Pancreas (tissue), 10 donors: Measurements from ENCODE around the gene CACFD1. TPM values are rescaled to one million over a fixed set of nuclear protein-coding genes. Genes with fewer than 3 reads are reported as not detected.

Experiments used
- ATAC-seq, 4 donors: fragments of 200-7000 bp; cut with Tn5 transposase; one replicate each; pipeline versions ENCODE4 v1.8.0 to v1.9.1; 2020; ENCODE audit warnings: mild to moderate bottlenecking in 4 of 4, moderate library complexity in 4 of 4
- DNase-seq, 6 donors: peaks; one replicate each; pipeline ENCODE4 v3.0.0-alpha.2; 2020
- FAIRE-seq: peaks from 2 replicates; lab custom pipeline; 2012; peaks lifted over from hg19 to GRCh38; lab: Jason Lieb, UNC
- H3K27ac ChIP-seq, 4 donors: fragments of 200-600 bp; sonication (generic); 1 replicate in 3 of 4; 2 replicates in 1 of 4; pipeline versions ENCODE4 v1.5.0 to v1.8.0; 2020
- H3K27me3 ChIP-seq, 4 donors: fragments of 200-600 bp; one replicate each; pipeline ENCODE4 v1.8.0; 2021
- H3K36me3 ChIP-seq, 3 donors: fragments of 200-600 bp; sonication (generic) in 1 of 3; one replicate each; pipeline versions ENCODE4 v1.5.0 to v1.8.0; 2020 to 2021
- H3K4me1 ChIP-seq, 3 donors: fragments of 200-600 bp; one replicate each; pipeline ENCODE4 v1.8.0; 2021
- H3K4me3 ChIP-seq, 4 donors: fragments of 200-600 bp; sonication (generic) in 2 of 4; one replicate each; pipeline versions ENCODE4 v1.5.0 to v1.8.0; 2020 to 2021
- H3K9me3 ChIP-seq, 4 donors: fragments of 200-600 bp; one replicate each; pipeline ENCODE4 v1.8.0; 2021
- CTCF ChIP-seq, 4 donors: fragments of 200-600 bp; sonication (generic) in 3 of 4; IDR thresholded peaks; one replicate each; pipeline versions ENCODE4 v1.5.0 to v1.8.0; 2021; ENCODE audit warnings: antibody characterized with exemption in 4 of 4
- WGBS, 2 donors: extraction: QIAGEN DNeasy Blood & Tissue Kit; methylation state at CpG; one replicate each; pipeline ENCODE4 v1.1.7; 2013; 5-methylcytosine and 5-hydroxymethylcytosine counted together
- intact Hi-C, 3 donors: fragments of 100-400 bp; cut with DNase I; formaldehyde crosslinking; loops; one replicate each; pipeline versions ENCODE4 v1.11.1 to v1.14.2; 2022
- polyA plus RNA-seq, 2 donors: library from polyadenylated mRNA; stranded (reverse); fragments of 200-250 nt; gene quantifications; one replicate each; pipeline ENCODE4 v1.2.3, GENCODE V29; 2013
- total RNA-seq, 6 donors: library from RNA; stranded (reverse); fragmentation: NEBNext Ultra II Directional in 4 of 6; extraction: Animal tissue kit (Norgen Biotek cat#: 25700) in 4 of 6; gene quantifications; one replicate each; pipeline versions ENCODE4 v1.2.1 to v1.2.4, GENCODE V29; 2021 to 2023
- donor health status: healthy with polysubstance abuse.
- donor health status: DM: no; HTN: no; CAD: no; lungs with moderate emphysema.
- donor health status: DM: no; HTN: no; CAD: no.
- donor health status: control.
- donor health status: control.
- donor health status: Bipolar disorder and iron deficiency.
- donor health status: DM: yes; HTN: yes; CAD: no.
- donor health status: DM: no; HTN: no; CAD: no.
- donor health status: DM: no; HTN: no; CAD: no.
- donor health status: DM: yes; HTN: yes; CAD: no.

The CACFD1 gene
- total and polyA plus RNA-seq, 8 donors = 15.6 to 26.2 (median 19.0) TPM

GRCh38 chr9:133478851-133479711, 19.3 kb downstream of the CACFD1 start, which contains the start of gene SLC2A6:
SLC2A6 (minus strand) TSS chr9:133479099; CDS start chr9:133479059, 40 bp downstream.
- FAIRE-seq = no peak
- TF ChIP-seq CTCF (IDR thresholded peaks at IDR 0.05) = no peak
- DNase-seq = peak; percentile 71 to 94 (median 84)
- Histone ChIP-seq H3K9me3 (no peaks in the 10 kb centered on the region), H3K36me3 (no peaks in the 10 kb centered on the region), H3K27me3 (no peaks in the 10 kb centered on the region), H3K4me1 (peaks cover 0 to 12% (median 0%) of the 10 kb centered on the region in 3 donors), H3K4me3 (peak within 1 kb of the TSS; percentile 2 to 58 (median 32)), H3K27ac (peak within 1 kb of the TSS in 3 of 4 donors; percentile 10 to 36 (median 13))
- peak; percentile 98 to 99 (median 98) for ATAC-seq
- intact Hi-C loops = no loop called here
- whole genome bisulfite sequencing, 2 donors = 1 to 2% methylated on average over 74 to 84 of the region's 84 CpGs

- Histone ChIP-seq H3K4me3 (no peak overlapping the region), H3K27ac (no peak overlapping the region), H3K4me1 (peaks cover 0 to 5% (median 0%) of the 10 kb centered on the region in 3 donors), H3K9me3 (no peaks in the 10 kb centered on the region), H3K36me3 (no peaks in the 10 kb centered on the region), H3K27me3 (no peaks in the 10 kb centered on the region)
- FAIRE-seq (no peak), ATAC-seq (no peak), DNase-seq (peak in 2 of 6 donors; percentile 32 to 46)
- TF ChIP-seq CTCF (IDR thresholded peaks at IDR 0.05) = no peak
- intact Hi-C loops = loop anchor here in 1 of 3 donors (10.0 kb wide), 1 partner anchor 299 kb away; no protein-coding TSS in a partner anchor
- 73 to 78% methylated on average over 8 to 9 of the region's 9 CpGs for WGBS, 2 donors
Measured at GRCh38 chr9:133483611-133484010, 23.8 kb downstream of the CACFD1 start.

- H3K27ac ChIP-seq = no peak overlapping the region
Measured at GRCh38 chr9:133484671-133485437, 25.1 kb downstream of the CACFD1 start.

More at GRCh38 chr9:133484671-133485437, 25.1 kb downstream of the CACFD1 start:
- Histone ChIP-seq H3K4me1 (no peaks in the 10 kb centered on the region), H3K27me3 (no peaks in the 10 kb centered on the region), H3K4me3 (no peak overlapping the region), H3K36me3 (no peaks in the 10 kb centered on the region), H3K9me3 (no peaks in the 10 kb centered on the region)
- intact Hi-C loops = loop anchor here in 2 of 3 donors (5.0 to 10.0 kb wide), 4 partner anchors 78 to 300 kb away; no protein-coding TSS in a partner anchor
- FAIRE-seq = no peak
- peak; percentile 6 to 63 (median 50) for ATAC-seq
- WGBS, 2 donors = 46 to 49% methylated on average over 21 to 22 of the region's 22 CpGs
- peak in 3 of 6 donors; percentile 56 to 82 (median 61) for DNase-seq
- no peak for TF ChIP-seq CTCF (IDR thresholded peaks at IDR 0.05)
